Keratinocyte (primary cell): ENCODE measurements around the gene HYI. TPM values are rescaled to one million over a fixed set of nuclear protein-coding genes. Genes with fewer than 3 reads are reported as not detected.

Source experiments
- DNase-seq: peaks from one replicate; pipeline ENCODE4 v3.0.0-alpha.2; 2011; ENCODE audit warnings: low read depth, missing footprints, low spot score
- FAIRE-seq: peaks from 2 replicates; lab custom pipeline; 2011; peaks lifted over from hg19 to GRCh38; lab: Jason Lieb, UNC
- H2AFZ ChIP-seq: 2 replicates; pipeline ENCODE4 v1.6.0; 2012; ENCODE audit warnings: low read length, control low read depth, inconsistent platforms; ENCODE audit not compliant: control insufficient read depth
- H3K27ac ChIP-seq: 2 replicates; pipeline ENCODE4 v1.5.1; 2011; ENCODE audit warnings: low read length; ENCODE audit not compliant: control insufficient read depth, insufficient read depth
- H3K27me3 ChIP-seq: 3 replicates; pipeline ENCODE4 v1.6.0; 2011; ENCODE audit warnings: low read length; ENCODE audit not compliant: control insufficient read depth, insufficient read depth; ENCODE audit errors: extremely low read depth
- H3K36me3 ChIP-seq, 2 experiments: 2 replicates in 1 of 2; 3 replicates in 1 of 2; pipeline ENCODE4 v1.5.1; 2011; ENCODE audit warnings: low read length in 2 of 2, mild to moderate bottlenecking in 1 of 2; ENCODE audit not compliant: control insufficient read depth in 2 of 2, insufficient read depth in 2 of 2; ENCODE audit errors: extremely low read depth in 1 of 2
- H3K4me1 ChIP-seq: 3 replicates; pipeline ENCODE4 v1.5.1; 2011; ENCODE audit warnings: low read length; ENCODE audit not compliant: control insufficient read depth, insufficient read depth; ENCODE audit errors: extremely low read depth
- H3K4me2 ChIP-seq: 3 replicates; pipeline ENCODE4 v1.6.0; 2011; ENCODE audit warnings: low read depth, low read length; ENCODE audit not compliant: control insufficient read depth, insufficient read depth; ENCODE audit errors: extremely low read depth
- H3K4me3 ChIP-seq, 3 experiments: fragments of 200-600 bp in 1 of 3; sonication (generic) in 1 of 3; 2 replicates in 2 of 3; 3 replicates in 1 of 3; pipeline ENCODE4 v1.5.1; 2011 to 2016; ENCODE audit warnings: low read length in 3 of 3, mild to moderate bottlenecking in 3 of 3, control low read depth in 2 of 3, inconsistent platforms in 1 of 3, low read depth in 1 of 3, mixed read lengths in 1 of 3, mixed run types in 1 of 3, moderate library complexity in 1 of 3; ENCODE audit not compliant: control insufficient read depth in 2 of 3, insufficient read depth in 2 of 3; ENCODE audit errors: extremely low read depth in 1 of 3
- H3K79me2 ChIP-seq: 2 replicates; pipeline ENCODE4 v1.6.0; 2012; ENCODE audit warnings: low read length; ENCODE audit not compliant: control insufficient read depth, insufficient read depth
- H3K9ac ChIP-seq: 3 replicates; pipeline ENCODE4 v1.6.0; 2011; ENCODE audit warnings: low read length; ENCODE audit not compliant: control insufficient read depth, insufficient read depth; ENCODE audit errors: extremely low read depth
- H3K9me1 ChIP-seq: 3 replicates; pipeline ENCODE4 v1.6.0; 2011; ENCODE audit warnings: low read length; ENCODE audit not compliant: control insufficient read depth, insufficient read depth; ENCODE audit errors: extremely low read depth
- H3K9me3 ChIP-seq: 2 replicates; pipeline ENCODE4 v1.5.1; 2012; ENCODE audit warnings: low read depth, low read length; ENCODE audit not compliant: control insufficient read depth
- H4K20me1 ChIP-seq: 3 replicates; pipeline ENCODE4 v1.6.0; 2011; ENCODE audit warnings: low read length; ENCODE audit not compliant: control insufficient read depth, insufficient read depth; ENCODE audit errors: extremely low read depth
- EZH2 ChIP-seq: IDR thresholded peaks from one replicate; pipeline ENCODE4 v1.6.1; 2012; ENCODE audit warnings: inconsistent platforms, mild to moderate bottlenecking, low read length, moderate library complexity
- dilution Hi-C: fragments of 300-500 bp; cut with MboI; formaldehyde crosslinking; loops from one replicate; pipeline ENCODE4 v1.7.0; 2020; ENCODE audit warnings: low sequenced_read_pairs; ENCODE audit not compliant: extremely low pct_ligation_motif_present
- polyA plus RNA-seq, 5 experiments: library from polyadenylated mRNA; depleted of rRNA in 3 of 5; stranded (reverse) in 3 of 5; stranded (forward) in 1 of 5; unstranded in 1 of 5; fragments of >200 nt; gene quantifications; 1 replicate in 1 of 5; 2 replicates in 3 of 5; 3 replicates in 1 of 5; pipeline versions ENCODE4 v1.2.1 to v1.2.3, GENCODE V29; 2011 to 2012; ENCODE audit warnings: missing spikeins in 2 of 5, low read depth in 1 of 5, low replicate concordance in 1 of 5
- TF ChIP-seq, protein P1 (sequence below), 3 experiments: IDR thresholded peaks in 1 of 3; conservative IDR thresholded peaks in 1 of 3; optimal IDR thresholded peaks in 1 of 3; 2 replicates in 2 of 3; 3 replicates in 1 of 3; pipeline versions ENCODE3 to v1.5.1; 2011; ENCODE audit warnings: low read length in 3 of 3, mild to moderate bottlenecking in 3 of 3, moderate library complexity in 2 of 3, control low read depth in 1 of 3, inconsistent platforms in 1 of 3; ENCODE audit not compliant: insufficient read depth in 2 of 3; ENCODE audit errors: extremely low read depth in 1 of 3

HYI gene
- polyA plus RNA-seq, 1 donor (not counting 4 experiments of a cell fraction or from before 2014, with no cell fraction given) = 26.9 TPM

- Histone ChIP-seq H2AFZ (no peak overlapping the region), H3K4me1 (no peaks in the 10 kb centered on the region), H3K27me3 (no peaks in the 10 kb centered on the region), H3K4me3 (no peak overlapping the region), H3K79me2 (no peaks in the 10 kb centered on the region), H3K9ac (no peak overlapping the region), H4K20me1 (no peaks in the 10 kb centered on the region), H3K9me1 (no peaks in the 10 kb centered on the region), H3K27ac (no peak overlapping the region), H3K36me3 (no peaks in the 10 kb centered on the region), H3K9me3 (no peaks in the 10 kb centered on the region), H3K4me2 (no peak overlapping the region)
- DNase-seq = no peak
- TF ChIP-seq EZH2 = no peak
- FAIRE-seq = no peak
- dilution Hi-C loops = no loop called here
These were observed 46.2 kb upstream of the HYI start for GRCh38 chr1:43499898-43500297.

DNA sequence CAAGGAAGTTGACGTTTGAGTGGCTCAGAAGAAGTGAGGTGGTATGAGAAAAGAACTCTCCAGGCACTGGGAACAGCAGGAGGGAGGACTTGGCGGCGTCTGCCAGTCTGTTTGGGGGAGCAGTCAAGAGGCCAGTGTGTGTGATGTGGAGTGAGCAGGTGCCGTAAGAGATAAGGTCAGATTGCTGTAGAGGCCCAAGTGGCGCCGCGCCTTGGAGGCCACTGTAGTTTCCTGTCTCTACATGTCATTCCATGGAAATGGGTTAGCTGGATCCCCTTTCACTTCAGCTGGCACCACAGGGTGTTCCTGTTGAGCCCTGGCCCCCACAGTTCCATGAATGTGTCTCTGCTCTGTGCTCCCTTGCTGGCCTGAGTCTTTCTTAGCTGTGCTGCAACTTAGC is 41.5 kb upstream of the HYI start:
- FAIRE-seq = no peak
- H4K20me1 ChIP-seq = no peaks in the 10 kb centered on the region
- H3K4me1 ChIP-seq = peaks cover 17% of the 10 kb centered on the region
- no peak overlapping the region for H3K4me3 ChIP-seq
- no peaks in the 10 kb centered on the region for H3K9me1 ChIP-seq
- H2AFZ ChIP-seq = no peak overlapping the region
- no peak overlapping the region for H3K9ac ChIP-seq
- peaks cover 2% of the 10 kb centered on the region for H3K9me3 ChIP-seq
- dilution Hi-C loops = no loop called here
- no peaks in the 10 kb centered on the region for H3K79me2 ChIP-seq
- no peaks in the 10 kb centered on the region for H3K27me3 ChIP-seq
- no peak overlapping the region for H3K27ac ChIP-seq
- no peak overlapping the region for H3K4me2 ChIP-seq
- TF ChIP-seq EZH2 = no peak
- TF ChIP-seq, protein P1, sequence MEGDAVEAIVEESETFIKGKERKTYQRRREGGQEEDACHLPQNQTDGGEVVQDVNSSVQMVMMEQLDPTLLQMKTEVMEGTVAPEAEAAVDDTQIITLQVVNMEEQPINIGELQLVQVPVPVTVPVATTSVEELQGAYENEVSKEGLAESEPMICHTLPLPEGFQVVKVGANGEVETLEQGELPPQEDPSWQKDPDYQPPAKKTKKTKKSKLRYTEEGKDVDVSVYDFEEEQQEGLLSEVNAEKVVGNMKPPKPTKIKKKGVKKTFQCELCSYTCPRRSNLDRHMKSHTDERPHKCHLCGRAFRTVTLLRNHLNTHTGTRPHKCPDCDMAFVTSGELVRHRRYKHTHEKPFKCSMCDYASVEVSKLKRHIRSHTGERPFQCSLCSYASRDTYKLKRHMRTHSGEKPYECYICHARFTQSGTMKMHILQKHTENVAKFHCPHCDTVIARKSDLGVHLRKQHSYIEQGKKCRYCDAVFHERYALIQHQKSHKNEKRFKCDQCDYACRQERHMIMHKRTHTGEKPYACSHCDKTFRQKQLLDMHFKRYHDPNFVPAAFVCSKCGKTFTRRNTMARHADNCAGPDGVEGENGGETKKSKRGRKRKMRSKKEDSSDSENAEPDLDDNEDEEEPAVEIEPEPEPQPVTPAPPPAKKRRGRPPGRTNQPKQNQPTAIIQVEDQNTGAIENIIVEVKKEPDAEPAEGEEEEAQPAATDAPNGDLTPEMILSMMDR (optimal IDR thresholded peaks at IDR 0.05 in 1 of 3, IDR thresholded peaks at IDR 0.05 in 1 of 3, conservative IDR thresholded peaks at IDR 0.05 in 1 of 3; ENCODE audit: extremely low read depth in 1 of 3, insufficient read depth in 2 of 3, low read length in 3 of 3) = no peak
- H3K36me3 ChIP-seq = no peaks in the 10 kb centered on the region
- no peak for DNase-seq
